MCF 10A (cell line): ENCODE results near the gene EHD3. TPM values are rescaled to one million over a fixed set of nuclear protein-coding genes. Genes with fewer than 3 reads are reported as not detected.

Experiments used
- BruUV-seq: library from RNA; stranded (reverse); fragments of 400-500 nt; replicated peaks from 2 replicates; lab custom pipeline; 2021; lab: Mats Ljungman, UMichigan
- CTCF ChIA-PET: fragments of 300-600 bp; sonication (Branson Sonifier 250); formaldehyde crosslinking; extraction: SDS; loops from one replicate; lab custom pipeline; 2021; ENCODE audit warnings: antibody characterized with exemption, inconsistent platforms; lab: Yijun Ruan, JAX
- POLR2A ChIA-PET: fragments of 300-600, 350-650 bp; sonication (Branson Sonifier 250); formaldehyde crosslinking; extraction: SDS; loops from one replicate; lab custom pipeline; 2020; ENCODE audit warnings: antibody characterized with exemption, inconsistent platforms; lab: Yijun Ruan, JAX
- DNase-seq: peaks from one replicate; pipeline ENCODE4 v3.0.0-alpha.2; 2018; ENCODE audit not compliant: unreplicated experiment
- H3K27ac Mint-ChIP-seq: one replicate; pipeline ENCODE4 v1.8.0; 2022; ENCODE audit warnings: mild to moderate bottlenecking, low read depth, mixed read lengths; ENCODE audit not compliant: unreplicated experiment
- H3K27me3 Mint-ChIP-seq: one replicate; pipeline ENCODE4 v1.8.0; 2022; ENCODE audit warnings: mixed read lengths; ENCODE audit not compliant: insufficient read depth, unreplicated experiment
- H3K36me3 Mint-ChIP-seq: one replicate; pipeline ENCODE4 v1.8.0; 2022; ENCODE audit warnings: mild to moderate bottlenecking, moderate library complexity, mixed read lengths; ENCODE audit not compliant: insufficient read depth, unreplicated experiment
- H3K4me1 Mint-ChIP-seq: one replicate; pipeline ENCODE4 v1.8.0; 2022; ENCODE audit warnings: mixed read lengths; ENCODE audit not compliant: insufficient read depth, unreplicated experiment
- H3K4me3 Mint-ChIP-seq: one replicate; pipeline ENCODE4 v1.8.0; 2022; ENCODE audit warnings: mild to moderate bottlenecking, moderate library complexity, mixed read lengths; ENCODE audit not compliant: unreplicated experiment
- H3K9me3 Mint-ChIP-seq: one replicate; pipeline ENCODE4 v1.8.0; 2022; ENCODE audit warnings: mixed read lengths; ENCODE audit not compliant: unreplicated experiment
- CTCF ChIP-seq: fragments of 200-600 bp; IDR thresholded peaks from one replicate; pipeline ENCODE4 v1.8.0; 2022; ENCODE audit warnings: antibody characterized with exemption, mild to moderate bottlenecking; ENCODE audit not compliant: unreplicated experiment
- intact Hi-C: fragments of 100-400 bp; cut with micrococcal nuclease; formaldehyde crosslinking; loops from 2 replicates; pipeline ENCODE4 v1.14.1; 2022
- total RNA-seq: library from RNA; stranded (reverse); gene quantifications from 2 replicates; pipeline ENCODE4 v1.2.3, GENCODE V29; 2022

The EHD3 gene
- total RNA-seq, 1 experiment from 2014 or later, result 0.49 TPM

- no peak for TF ChIP-seq CTCF
- H3K27me3 Mint-ChIP-seq, result no peaks in the 10 kb centered on the region
- no peaks in the 10 kb centered on the region for H3K4me1 Mint-ChIP-seq
- intact Hi-C loops, result no loop called here
- ChIA-PET CTCF (interaction anchor here (0.5 to 2.2 kb wide), 3 partner anchors 19 to 1957 kb away, joined by 3 to 11 read pairs (median 3); no protein-coding TSS in a partner anchor), POLR2A (no interaction called here)
- DNase-seq, result no peak
- H3K4me3 Mint-ChIP-seq, result no peak overlapping the region
- H3K27ac Mint-ChIP-seq, result no peak overlapping the region
- no TSS peak for BruUV-seq
- no peaks in the 10 kb centered on the region for H3K9me3 Mint-ChIP-seq
- no peaks in the 10 kb centered on the region for H3K36me3 Mint-ChIP-seq
Measured at GRCh38 chr2:31300309-31300708, 66.4 kb downstream of the EHD3 start.

GRCh38 chr2:31302940-31303563 is 69.1 kb downstream of the EHD3 start:
- BruUV-seq, result no TSS peak
- Mint-ChIP-seq H3K27me3 (no peaks in the 10 kb centered on the region), H3K4me1 (no peaks in the 10 kb centered on the region), H3K27ac (no peak overlapping the region), H3K36me3 (no peaks in the 10 kb centered on the region), H3K4me3 (no peak overlapping the region), H3K9me3 (peaks cover under 1% of the 10 kb centered on the region)
- POLR2A ChIA-PET, result no interaction called here
- intact Hi-C loops, result no loop called here
- DNase-seq, result no peak
- CTCF ChIA-PET, result interaction anchor here (0.6 to 1.2 kb wide), 5 partner anchors 9 to 501 kb away, joined by 3 to 7 read pairs (median 3); no protein-coding TSS in a partner anchor
- TF ChIP-seq CTCF, result no peak

GRCh38 chr2:31304816-31305215 is 70.9 kb downstream of the EHD3 start:
- intact Hi-C loops, result no loop called here
- peaks cover 8% of the 10 kb centered on the region for H3K9me3 Mint-ChIP-seq
- H3K36me3 Mint-ChIP-seq, result no peaks in the 10 kb centered on the region
- H3K27ac Mint-ChIP-seq, result no peak overlapping the region
- H3K4me3 Mint-ChIP-seq, result no peak overlapping the region
- BruUV-seq, result no TSS peak
- no peak for TF ChIP-seq CTCF
- DNase-seq, result no peak
- H3K27me3 Mint-ChIP-seq, result no peaks in the 10 kb centered on the region
- H3K4me1 Mint-ChIP-seq, result no peaks in the 10 kb centered on the region
- CTCF ChIA-PET, result interaction anchor here (0.6 to 0.7 kb wide), 2 partner anchors 12 to 325 kb away, joined by 3 read pairs; no protein-coding TSS in a partner anchor
- POLR2A ChIA-PET, result no interaction called here

- no peak for DNase-seq
- no TSS peak for BruUV-seq
- H3K4me1 Mint-ChIP-seq, result no peaks in the 10 kb centered on the region
- intact Hi-C loops, result no loop called here
- no peak for TF ChIP-seq CTCF
- ChIA-PET CTCF (interaction anchor here (0.6 to 1.9 kb wide), 3 partner anchors 21 to 605 kb away, joined by 4 to 5 read pairs (median 4); no protein-coding TSS in a partner anchor), POLR2A (no interaction called here)
- peaks cover 8% of the 10 kb centered on the region for H3K9me3 Mint-ChIP-seq
- H3K4me3 Mint-ChIP-seq, result no peak overlapping the region
- H3K36me3 Mint-ChIP-seq, result no peaks in the 10 kb centered on the region
- no peaks in the 10 kb centered on the region for H3K27me3 Mint-ChIP-seq
- H3K27ac Mint-ChIP-seq, result no peak overlapping the region
Measured at GRCh38 chr2:31312898-31313297, 78.9 kb downstream of the EHD3 start.
